GM18909 (cell line): ENCODE data around the gene APEH.

Experiments used
- ATAC-seq: cut with Tn5 transposase; IDR thresholded peaks from one replicate; pipeline ENCODE4 v1.9.1; 2021; ENCODE audit warnings: mild to moderate bottlenecking; ENCODE audit not compliant: unreplicated experiment, poor library complexity

APEH gene

DNA sequence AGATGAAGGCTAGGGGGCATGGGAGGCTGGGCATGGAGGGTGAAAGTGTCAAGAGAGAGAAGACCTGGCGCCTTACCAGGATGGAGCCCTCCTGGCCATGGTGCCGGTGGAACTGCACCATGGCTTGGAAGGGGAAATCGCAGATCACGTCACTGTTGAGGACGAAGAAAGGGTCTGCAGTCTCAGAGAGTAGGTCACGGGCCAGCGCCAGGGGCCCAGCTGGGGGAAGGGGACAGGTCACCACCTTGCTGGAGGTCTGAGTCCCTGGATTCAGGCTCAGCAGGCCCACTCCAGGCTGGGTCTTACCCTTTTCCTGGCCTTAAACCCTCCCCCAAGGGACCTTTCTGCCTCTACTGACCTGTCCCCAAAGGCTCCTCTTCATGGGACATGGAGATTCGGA is 48.7 kb downstream of the APEH start:
- ATAC-seq = no peak

- ATAC-seq = no peak
Measured at GRCh38 chr3:49723296-49723627, 49.1 kb downstream of the APEH start.

GRCh38 chr3:49723628-49724551 is 49.7 kb downstream of the APEH start, which contains the start of gene GMPPB:
Gene GMPPB (minus strand): TSS chr3:49723951. CDS start chr3:49723726, 225 bp downstream.
- peak; percentile 85 for ATAC-seq

GRCh38 chr3:49724586-49724985 is 50.4 kb downstream of the APEH start:
- ATAC-seq = no peak

DNA sequence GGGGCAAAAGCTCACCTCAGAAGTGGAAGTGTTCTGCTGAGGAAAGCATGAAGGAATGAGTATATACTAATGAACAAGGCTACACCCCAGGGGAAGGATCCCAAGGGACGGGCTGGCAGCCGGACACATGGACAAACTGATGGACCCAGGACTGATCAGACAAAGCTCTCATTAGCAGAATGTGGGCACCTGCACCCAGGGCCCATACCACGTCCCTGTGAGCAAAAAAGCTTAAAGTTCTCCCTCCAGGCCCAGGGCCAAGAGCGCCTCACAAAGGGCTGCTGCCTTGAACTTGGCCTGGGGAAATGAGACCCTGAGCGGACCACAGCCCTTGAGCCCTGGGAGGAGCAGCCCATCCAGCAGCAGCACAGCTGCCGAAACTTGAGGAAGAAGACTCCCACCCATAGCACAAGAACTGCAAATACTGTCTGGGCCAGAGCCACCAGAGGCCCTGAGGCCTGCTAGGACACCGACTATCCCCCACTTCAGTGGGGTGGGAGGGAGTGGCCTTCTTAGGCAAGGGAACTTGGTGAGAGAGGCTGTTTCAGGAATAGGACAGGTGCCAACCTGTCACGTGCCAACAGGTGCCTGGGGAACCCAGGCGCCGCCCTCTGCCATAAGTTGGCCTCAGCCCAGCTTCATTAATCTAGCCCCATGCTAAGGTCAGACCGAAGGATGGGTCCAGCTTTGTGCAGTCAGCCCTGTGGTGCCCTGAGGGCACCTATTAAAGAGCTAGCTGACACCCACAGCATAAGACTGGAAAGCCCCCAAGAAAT is 51.9 kb downstream of the APEH start:
- no peak for ATAC-seq

- ATAC-seq = no peak
Measured at GRCh38 chr3:49727154-49727923, 53.2 kb downstream of the APEH start.

DNA sequence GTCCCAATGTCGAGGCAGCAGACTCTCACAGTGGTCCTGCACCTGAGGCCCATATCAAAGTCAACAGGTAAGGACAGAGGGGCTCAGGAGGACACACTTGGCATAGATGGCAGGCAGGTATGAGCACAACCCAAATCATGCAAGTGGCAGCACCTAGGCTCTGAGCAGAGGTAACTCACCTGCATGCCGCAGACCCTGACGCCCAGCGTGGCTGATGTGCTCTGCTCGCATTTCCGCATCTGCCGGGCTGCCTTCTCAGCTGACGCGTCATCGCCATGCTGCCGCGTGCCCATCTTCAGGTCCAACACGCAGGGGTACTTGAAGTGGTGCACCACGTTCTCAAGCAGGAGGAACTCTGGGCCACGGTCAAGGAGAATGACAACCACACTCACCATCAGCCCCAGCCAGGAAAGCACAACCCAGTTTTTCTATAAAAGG is 53.8 kb downstream of the APEH start:
- no peak for ATAC-seq

DNA sequence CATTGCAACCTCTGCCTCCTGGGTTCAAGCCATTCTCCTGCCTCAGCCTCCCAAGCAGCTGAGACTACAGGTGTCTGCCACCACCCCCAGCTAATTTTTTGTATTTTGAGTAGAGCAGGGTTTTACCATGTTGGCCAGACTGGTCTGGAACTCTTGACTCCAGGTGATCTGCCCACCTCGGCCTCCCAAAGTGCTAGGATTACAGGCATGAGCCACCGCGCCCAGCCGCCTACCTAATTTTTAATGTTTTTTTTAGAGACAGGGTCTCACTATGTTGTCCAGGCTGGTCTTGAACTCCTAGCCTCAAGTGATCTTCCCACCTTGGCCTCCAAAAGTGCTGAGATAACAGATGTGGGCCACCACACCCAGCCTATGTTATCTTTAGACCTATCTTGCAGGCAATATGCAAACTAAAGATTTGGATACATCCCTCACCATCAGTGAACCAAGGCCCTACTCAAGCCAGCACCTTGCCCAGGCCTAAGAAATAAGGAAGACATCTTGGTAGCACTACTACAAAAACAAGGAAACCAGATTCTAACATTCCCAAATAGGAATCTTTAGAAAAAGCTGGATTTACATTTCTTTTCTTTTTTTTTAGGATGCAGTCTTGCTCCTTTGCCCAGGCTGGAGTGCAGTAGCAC is 55.9 kb downstream of the APEH start:
- no peak for ATAC-seq

DNA sequence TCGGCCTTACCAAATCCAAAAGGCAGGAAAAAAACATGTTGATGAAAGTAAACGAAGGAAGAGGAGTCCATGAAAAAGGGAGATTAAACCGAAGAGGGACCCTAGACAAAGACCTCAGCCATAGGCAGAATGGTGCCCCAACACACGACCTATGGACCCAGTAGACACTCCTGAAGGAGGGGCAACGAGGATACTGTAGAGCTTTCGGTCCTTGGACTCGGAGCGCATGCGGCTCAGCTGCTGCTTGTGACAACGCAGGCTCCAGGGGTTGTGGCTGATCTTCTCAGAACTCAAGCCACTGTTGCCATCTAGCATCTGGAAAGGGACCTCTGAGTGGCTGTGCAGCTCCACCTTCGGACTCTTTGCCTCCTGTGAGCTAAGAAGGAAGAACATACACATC is 58.4 kb downstream of the APEH start:
- ATAC-seq = no peak

GRCh38 chr3:49733551-49733950 is 59.4 kb downstream of the APEH start:
- ATAC-seq = no peak
